Activated gamma-delta T cell treated with Interleukin-2 at 50 U/mL for 16 hours (primary cell): ENCODE results near the gene SYNPO.

Experiments used
- DNase-seq: peaks from one replicate; pipeline ENCODE4 v3.0.0-alpha.2; 2020

Gene SYNPO

DNA sequence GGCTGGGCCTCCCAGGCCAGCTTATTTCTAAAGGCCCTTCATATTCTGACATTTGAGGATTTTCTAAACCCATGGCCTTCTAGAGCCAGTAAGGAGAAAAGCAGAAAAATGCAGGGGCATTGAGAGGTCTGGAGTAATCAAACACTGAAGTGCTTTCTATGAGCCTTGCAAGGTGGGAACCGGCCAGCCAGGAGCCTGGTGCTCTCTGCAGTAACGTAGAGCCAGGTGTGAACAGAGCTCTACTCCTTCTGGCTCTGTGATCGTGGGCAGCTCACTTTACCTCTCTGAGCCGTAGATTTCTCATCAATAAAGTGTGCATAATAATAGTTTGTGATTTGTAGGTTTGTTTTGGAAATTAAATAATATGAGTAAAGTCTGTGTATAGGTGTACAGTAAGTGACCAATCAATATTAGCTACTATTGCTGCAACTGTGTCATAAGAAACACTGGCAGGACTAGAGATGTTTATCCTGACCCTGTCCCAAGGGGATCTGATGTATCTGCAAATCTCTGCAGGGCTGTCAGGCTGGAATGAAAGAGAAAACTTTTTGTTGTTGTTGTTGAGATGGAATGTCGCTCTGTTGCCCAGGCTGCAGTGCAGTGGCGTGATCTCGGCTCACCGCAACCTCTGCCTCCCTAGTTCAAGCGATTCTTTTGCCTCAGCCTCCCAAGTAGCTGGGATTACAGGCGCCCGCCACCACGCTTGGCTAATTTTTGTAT is 2.7 kb downstream of the SYNPO start:
- no peak for DNase-seq

DNA sequence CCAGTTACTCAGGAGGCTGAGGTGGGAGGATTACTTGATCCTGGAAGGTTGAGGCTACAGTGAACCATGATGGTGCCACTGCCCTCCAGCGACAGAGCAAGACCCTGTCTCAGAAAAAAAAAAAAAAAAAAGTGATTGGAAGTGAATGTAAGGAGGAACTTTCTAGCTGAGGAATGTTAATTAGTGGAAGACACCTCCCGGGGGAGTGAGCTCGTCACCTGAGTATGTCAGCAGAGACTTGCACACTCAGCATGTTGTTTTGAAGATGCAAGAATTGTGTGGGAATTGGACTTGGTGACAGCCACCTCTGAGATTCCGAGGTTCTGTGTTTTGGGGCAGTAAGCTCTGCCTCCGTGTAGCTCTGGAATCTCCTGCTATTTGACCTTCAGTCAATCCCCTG is 3.6 kb downstream of the SYNPO start:
- DNase-seq = no peak

DNA sequence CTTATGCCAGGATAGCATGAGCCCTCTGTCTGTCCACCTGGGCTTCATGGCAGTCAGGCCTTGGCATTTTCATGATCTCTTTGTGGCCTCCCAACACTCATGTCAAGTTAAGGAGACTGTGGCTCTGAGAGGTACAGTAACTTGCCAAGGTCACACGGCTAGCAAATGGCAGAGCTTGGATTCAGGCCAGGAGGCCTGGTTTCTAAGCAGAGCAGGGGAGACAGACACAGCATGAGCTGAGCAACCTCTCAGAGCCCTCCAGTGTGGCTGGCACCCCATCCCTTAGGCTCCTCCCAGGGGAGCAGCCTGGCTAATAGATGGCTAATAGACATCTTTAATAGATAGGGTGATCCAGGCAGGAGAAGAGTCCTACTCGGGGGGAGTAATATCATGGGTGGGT is 4.1 kb downstream of the SYNPO start:
- no peak for DNase-seq

DNA sequence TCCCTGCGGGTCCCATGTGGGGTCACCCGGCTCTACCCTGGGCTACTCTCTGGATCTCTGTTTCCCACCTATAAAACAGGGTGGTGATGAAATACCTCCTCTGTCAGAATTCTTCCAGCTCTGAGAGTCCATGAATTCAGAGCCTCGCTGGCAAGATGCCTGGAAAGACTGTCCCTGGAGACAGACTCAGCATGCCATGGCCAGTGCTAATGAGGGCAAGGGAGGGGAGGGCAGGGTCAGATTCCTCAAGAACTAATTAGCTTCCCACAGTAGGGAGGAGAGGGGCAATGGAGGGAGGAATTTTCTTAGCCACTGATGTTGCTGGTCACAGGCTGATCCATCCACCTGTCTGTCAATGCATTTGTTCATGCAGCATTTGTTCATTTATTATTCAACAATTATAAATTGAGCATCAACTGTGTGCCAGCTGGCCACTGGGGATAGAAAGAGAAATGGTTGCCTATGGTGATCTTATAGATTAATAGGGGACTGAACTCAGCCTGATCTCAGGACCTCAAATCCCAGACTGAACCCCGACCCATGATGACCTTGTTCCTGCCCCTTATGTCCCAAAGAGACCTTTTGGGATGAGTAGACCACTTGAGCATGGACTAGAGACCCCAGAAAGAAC is 4.7 kb downstream of the SYNPO start:
- DNase-seq = no peak

DNA sequence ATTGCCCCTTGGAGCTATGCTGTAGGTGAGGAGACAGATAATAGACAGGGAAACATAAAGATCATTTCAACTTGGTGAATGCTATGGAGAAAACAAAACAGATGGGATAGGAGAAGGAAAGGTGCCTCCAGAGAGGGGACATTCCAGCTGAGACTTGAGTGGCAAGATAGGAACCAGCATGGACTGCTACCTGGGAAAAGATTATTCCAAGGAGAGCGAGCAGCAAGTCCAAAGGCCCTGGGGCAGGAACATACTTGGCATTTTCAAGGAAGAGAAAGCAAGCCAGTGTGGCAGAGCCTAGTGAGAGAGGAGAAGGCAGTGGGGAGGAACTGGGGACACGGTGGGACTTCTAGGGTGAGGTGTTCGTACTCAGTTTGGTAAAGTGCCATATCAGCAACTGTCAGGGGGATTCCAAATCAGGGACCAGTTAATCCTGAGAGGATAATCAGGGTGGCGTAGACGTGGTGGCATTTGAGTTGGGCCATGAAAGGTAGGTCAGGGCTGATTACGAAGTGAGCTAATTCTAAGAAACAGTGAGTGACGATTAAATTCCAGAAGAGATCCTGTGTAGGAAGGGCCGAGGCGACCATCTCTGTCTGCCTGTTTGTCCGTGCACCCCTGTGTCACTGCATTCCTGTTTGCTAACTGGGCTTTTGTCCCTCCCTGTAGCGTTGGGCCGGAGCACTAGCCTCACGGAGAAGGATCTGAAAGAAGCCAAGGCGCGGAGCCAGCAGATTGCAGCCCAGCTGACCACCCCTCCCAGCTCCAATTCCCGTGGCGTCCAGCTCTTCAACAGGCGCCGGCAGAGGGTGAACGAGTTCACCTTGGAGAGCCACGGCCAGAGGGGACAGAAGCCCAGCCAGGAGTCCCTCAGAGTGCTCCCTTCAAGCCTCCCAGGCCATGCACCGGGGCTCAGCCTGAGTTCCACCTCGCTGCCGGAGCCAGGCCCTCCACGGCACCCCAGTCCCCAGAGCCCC is 7.1 kb downstream of the SYNPO start:
- DNase-seq = no peak

DNA sequence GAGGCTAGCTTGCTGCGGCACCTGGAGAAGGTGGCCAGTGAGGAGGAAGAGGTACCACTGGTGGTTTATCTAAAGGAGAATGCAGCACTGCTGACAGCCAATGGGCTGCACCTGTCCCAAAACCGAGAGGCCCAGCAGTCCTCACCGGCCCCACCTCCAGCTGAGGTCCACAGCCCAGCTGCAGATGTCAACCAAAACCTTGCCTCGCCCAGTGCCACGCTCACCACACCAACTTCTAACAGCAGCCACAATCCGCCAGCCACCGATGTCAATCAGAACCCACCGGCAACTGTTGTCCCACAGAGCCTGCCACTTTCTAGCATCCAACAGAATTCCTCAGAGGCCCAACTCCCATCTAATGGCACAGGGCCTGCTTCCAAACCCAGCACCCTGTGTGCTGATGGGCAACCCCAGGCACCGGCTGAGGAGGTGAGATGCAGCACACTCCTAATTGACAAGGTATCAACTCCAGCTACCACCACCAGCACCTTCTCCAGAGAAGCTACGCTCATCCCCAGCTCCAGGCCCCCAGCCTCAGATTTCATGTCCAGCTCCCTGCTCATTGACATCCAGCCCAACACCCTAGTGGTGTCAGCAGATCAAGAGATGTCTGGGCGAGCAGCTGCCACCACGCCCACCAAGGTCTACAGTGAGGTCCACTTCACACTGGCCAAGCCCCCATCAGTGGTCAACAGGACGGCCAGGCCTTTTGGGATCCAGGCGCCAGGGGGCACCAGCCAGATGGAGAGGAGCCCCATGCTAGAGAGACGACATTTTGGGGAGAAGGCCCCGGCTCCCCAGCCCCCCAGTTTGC is 8.0 kb downstream of the SYNPO start:
- DNase-seq = no peak

DNA sequence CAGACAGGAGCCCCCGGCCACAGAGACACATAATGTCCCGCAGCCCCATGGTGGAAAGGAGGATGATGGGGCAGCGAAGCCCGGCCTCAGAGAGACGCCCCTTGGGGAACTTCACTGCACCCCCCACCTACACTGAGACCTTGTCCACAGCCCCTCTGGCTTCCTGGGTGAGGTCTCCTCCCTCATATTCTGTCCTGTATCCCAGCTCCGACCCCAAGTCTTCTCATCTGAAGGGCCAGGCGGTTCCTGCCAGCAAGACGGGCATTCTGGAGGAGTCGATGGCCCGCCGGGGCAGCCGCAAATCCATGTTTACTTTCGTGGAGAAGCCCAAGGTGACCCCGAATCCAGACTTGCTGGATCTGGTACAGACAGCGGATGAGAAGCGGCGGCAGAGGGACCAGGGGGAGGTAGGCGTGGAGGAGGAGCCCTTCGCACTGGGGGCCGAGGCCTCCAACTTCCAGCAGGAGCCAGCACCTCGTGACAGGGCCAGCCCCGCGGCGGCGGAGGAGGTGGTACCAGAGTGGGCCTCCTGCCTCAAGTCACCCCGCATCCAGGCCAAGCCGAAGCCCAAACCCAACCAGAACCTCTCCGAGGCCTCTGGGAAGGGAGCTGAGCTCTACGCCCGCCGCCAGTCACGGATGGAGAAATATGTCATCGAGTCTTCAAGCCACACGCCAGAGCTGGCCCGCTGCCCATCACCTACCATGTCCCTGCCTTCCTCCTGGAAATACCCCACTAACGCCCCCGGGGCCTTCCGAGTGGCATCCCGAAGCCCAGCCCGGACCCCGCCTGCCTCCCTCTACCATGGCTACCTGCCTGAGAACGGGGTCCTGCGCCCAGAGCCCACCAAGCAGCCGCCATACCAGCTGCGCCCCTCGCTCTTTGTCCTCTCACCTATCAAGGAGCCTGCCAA is 8.9 kb downstream of the SYNPO start:
- no peak for DNase-seq

DNA sequence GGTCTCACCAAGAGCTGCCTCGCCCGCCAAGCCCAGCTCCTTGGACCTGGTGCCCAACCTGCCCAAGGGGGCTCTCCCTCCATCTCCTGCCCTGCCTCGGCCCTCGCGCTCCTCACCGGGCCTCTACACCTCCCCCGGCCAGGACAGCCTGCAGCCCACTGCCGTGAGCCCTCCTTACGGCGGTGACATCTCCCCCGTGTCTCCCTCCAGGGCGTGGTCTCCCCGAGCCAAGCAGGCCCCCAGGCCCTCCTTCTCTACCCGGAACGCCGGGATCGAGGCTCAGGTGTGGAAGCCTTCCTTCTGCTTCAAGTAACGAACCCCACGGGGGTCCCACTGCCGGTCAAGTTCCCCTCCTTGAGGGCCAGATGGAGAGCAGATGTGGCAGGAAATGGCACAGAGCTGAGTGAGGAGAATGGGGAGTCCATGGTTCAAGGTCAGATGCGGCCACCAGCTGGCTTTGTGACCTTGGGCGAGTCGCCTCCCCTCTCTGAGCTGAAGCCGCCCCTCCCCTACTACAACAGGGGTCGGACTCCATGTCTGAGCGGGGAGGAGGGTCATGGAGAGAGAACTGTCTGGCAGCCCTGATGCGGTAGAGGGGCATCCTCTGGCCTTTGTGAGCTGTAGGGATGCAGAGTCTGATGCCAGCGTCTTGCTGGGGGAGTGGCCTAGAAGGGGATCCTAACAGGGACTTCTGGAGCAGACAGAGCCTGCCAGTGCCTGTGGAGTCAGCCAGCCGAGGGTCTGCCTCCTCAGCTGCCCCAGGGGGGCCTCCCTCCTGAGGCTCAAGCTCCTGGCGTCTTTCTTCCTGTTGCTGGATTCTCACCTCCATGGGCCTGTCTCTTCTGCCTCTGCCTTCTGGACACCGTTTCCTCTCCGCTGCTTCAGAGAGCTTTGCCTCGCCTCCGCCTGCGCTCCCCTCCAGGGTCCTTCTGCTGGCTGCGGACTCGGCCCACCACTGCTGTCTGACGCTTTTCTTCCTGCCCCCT is 9.9 kb downstream of the SYNPO start:
- no peak for DNase-seq

DNA sequence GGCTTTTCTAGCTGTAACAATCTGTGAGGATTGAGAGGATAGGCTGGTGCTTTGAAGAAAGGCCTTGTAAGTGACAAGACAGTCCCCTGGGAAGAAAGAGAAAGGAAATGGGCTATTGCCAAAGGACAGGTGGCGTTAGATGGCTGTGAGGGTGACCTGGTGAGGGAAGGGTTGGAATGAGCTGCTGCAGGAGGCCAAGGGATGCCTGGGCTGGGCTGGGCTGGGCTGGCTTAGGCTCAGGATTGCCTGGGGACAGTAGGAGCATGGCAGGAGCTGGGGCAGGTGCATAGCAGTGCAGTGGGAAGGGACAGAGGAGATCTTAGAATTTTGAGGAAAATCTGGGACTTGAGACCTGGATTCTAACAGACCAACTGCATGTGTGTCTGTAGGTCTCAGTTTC is 10.9 kb downstream of the SYNPO start:
- DNase-seq = no peak

DNA sequence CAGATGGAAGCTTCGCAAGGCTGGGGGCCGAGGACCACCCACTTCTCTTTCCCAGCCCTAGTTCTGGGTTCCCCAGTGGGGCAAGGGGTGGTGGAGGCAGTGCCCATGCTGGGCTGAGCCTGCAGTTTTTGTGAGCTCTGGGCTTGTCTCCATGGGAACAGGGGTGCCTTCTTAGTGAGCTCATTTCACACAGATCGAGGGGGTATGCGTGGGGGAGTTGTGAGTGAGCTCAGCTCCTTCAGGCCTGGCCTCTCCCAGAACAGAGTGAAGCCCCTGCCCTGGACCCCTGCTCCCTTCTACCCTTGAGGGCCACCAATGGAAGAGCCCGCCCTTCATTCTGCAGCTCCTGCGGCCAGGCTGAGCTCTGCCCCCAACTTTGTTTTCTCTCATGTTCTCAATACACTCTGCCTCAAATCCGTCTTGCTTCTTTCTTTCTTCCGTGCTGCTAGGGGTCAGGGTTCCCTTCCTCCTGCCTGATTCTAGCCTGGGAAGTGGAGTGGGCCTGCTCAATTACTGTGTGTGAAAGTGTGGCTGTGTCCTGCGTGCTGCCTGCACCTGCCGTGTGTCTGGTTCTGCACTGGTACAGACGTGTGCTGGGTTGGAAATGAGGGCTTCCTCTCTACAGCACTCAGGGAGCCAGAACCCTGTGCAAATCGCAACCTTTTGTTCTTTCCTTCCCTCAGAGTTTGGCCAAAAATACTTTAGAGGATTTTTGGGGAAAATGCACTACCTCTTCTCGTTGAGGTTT is 11.6 kb downstream of the SYNPO start:
- DNase-seq = no peak

DNA sequence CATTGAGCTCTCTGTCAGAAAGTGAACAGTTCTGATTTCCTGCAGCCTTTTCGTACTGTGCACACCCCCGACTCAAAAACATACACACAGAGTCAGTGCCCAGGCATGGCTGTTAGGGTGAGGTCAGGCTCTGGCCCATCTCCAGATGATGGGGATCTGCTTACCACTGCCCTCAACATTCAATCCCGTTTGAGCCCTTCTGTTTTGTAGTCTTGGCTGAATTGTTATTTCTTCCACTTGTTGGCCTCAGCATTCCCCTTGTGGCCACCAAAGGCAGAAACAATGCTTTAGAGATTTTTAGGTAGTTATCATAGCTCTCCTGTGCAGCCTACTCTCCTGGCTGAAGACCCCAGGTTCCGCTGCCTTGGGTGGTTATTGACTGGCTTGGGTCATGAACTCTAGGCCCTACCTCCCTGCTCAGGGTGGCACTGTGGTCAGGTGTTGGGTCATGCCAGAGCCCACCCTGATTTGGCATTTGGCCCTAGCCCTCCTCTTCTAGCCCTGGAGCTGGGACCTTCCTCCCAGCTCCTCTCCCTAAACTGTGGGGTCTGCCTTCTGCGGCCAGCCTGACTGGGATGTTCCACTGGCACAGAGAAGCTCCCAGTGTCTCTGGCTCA is 12.8 kb downstream of the SYNPO start:
- no peak for DNase-seq

DNA sequence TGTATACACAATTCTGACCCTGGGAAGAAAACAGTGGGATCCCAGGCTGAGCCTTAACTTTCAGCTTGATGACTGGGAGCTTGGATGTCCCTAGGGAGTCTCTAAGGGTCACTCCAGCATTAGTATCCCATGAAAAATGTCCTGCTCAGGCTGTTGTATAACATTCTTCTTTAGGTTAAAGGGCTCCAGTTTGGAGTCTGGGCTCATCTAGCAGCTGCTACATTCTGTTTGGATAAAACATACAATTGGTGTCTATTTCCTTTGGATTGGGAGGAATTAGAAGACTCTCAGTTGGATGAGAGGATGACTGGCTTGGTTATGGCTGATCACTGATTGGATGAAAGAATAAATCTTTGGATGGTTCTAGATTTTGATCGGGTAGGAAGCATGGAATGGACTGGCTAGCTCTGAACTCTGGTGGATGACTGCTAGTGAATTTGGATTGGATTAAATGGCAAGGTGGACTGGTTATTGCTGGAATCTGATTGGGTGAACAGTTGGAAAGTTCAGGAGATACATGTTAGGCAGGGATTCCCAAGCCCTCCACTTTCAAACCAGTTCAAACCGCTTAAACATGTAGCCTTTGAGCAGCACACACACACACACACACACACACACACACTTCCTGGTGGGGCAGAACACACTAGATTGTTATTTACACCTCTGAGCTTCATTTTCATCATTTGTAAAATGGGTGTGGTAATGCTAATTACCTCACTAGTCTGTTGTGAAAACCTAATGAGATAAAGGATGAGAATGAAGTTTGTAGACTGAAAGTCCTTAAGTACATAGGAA is 13.5 kb downstream of the SYNPO start:
- DNase-seq = no peak

DNA sequence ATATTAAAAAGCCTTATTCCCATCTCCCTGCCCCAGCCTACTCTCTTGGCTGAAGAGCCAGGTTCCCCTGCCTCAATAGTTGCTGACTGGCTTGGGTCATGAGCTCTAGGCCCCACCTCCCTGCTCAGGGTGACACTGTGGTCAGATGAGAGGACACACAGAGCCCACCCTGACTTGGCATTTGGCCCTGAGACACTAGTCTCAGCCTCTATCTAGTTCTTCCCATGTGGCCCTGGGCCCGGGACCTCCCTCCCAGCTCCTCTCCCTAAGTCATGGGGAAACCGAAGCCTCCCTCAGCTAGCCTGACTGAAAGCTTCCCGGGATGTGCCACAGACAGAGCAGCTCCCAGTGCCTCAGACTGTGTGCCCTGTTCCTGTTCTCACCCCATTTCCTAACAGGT is 14.8 kb downstream of the SYNPO start:
- no peak for DNase-seq

DNA sequence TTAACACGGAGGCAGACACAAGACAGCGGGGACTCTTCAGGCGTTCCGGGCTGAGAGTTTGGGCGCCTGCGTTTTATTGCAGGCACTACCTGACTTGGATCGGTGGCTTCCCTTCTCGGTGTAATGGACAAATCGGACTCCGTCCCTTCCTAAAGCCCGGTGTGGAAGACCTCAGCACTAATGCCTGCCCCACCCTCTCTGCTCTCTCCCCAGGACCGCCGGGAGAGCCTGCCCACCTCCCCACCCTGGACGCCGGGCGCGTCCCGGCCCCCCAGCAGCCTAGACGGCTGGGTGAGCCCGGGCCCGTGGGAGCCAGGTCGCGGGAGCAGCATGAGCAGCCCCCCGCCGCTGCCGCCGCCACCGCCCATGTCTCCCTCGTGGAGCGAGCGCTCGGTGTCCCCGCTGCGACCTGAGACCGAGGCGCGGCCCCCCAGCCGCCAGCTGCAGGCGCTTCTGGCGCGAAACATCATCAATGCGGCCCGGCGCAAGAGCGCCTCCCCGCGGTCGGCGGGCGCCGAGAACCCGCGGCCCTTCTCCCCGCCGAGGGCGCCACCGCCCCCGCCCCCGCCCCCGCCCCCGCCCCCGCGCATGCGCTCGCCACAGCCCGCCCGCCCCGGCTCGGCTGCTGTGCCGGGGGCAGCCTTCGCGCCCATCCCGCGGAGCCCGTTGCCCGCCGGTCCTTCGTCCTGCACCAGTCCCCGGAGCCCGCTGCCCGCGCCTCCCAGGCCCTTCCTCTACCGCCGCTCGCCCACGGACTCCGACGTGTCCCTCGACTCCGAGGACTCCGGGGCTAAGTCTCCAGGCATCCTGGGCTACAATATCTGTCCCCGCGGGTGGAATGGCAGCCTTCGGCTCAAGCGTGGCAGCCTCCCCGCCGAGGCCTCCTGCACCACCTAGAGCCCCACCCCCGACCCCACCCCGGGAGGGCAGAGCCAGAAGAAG is 16.0 kb downstream of the SYNPO start:
- DNase-seq = peak; percentile 79

DNA sequence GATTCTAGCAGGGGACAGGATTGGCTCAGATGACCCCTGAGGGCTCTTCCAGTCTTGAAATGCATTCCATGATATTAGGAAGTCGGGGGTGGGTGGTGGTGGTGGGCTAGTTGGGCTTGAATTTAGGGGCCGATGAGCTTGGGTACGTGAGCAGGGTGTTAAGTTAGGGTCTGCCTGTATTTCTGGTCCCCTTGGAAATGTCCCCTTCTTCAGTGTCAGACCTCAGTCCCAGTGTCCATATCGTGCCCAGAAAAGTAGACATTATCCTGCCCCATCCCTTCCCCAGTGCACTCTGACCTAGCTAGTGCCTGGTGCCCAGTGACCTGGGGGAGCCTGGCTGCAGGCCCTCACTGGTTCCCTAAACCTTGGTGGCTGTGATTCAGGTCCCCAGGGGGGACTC is 17.7 kb downstream of the SYNPO start:
- no peak for DNase-seq

DNA sequence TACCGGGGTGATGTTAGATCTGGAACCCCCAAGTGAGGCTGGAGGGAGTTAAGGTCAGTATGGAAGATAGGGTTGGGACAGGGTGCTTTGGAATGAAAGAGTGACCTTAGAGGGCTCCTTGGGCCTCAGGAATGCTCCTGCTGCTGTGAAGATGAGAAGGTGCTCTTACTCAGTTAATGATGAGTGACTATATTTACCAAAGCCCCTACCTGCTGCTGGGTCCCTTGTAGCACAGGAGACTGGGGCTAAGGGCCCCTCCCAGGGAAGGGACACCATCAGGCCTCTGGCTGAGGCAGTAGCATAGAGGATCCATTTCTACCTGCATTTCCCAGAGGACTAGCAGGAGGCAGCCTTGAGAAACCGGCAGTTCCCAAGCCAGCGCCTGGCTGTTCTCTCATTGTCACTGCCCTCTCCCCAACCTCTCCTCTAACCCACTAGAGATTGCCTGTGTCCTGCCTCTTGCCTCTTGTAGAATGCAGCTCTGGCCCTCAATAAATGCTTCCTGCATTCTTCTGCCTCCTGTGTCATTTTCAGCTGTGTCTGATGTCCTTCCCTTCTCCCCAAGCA is 18.3 kb downstream of the SYNPO start:
- DNase-seq = no peak
